Liver (tissue), 9 donors: ENCODE data around the gene TMBIM6. TPM values are rescaled to one million over a fixed set of nuclear protein-coding genes. Genes with fewer than 3 reads are reported as not detected.

Experiments used
- DNase-seq: peaks from one replicate; pipeline ENCODE4 v3.0.0-alpha.2; 2017; ENCODE audit warnings: low spot score
- H3K27ac ChIP-seq, 2 donors: one replicate each; pipeline ENCODE4 v1.7.0; 2013; ENCODE audit warnings: inconsistent platforms in 2 of 2, low read length in 2 of 2, control low read depth in 1 of 2, low read depth in 1 of 2, mild to moderate bottlenecking in 1 of 2
- H3K27me3 ChIP-seq, 4 donors: one replicate each; pipeline versions ENCODE4 v1.6.1 to v1.7.0; 2013; ENCODE audit warnings: low read length in 3 of 4, inconsistent platforms in 1 of 4, mild to moderate bottlenecking in 1 of 4, moderate library complexity in 1 of 4; ENCODE audit not compliant: control insufficient read depth in 4 of 4, insufficient read depth in 4 of 4
- H3K36me3 ChIP-seq, 4 donors: one replicate each; pipeline versions ENCODE4 v1.6.1 to v1.7.0; 2013; ENCODE audit warnings: low read length in 3 of 4, mild to moderate bottlenecking in 3 of 4, low read depth in 1 of 4, moderate library complexity in 1 of 4; ENCODE audit not compliant: control insufficient read depth in 4 of 4, insufficient read depth in 3 of 4
- H3K4me1 ChIP-seq, 4 donors: one replicate each; pipeline versions ENCODE4 v1.6.1 to v1.7.0; 2013; ENCODE audit warnings: low read length in 3 of 4, mild to moderate bottlenecking in 3 of 4, moderate library complexity in 1 of 4; ENCODE audit not compliant: control insufficient read depth in 4 of 4, insufficient read depth in 4 of 4
- H3K4me3 ChIP-seq, 3 donors: one replicate each; pipeline versions ENCODE4 v1.6.1 to v1.7.0; 2013; ENCODE audit warnings: low read length in 3 of 3, control low read depth in 1 of 3, low read depth in 1 of 3, mild to moderate bottlenecking in 1 of 3
- H3K9ac ChIP-seq, 2 donors: one replicate each; pipeline ENCODE4 v1.7.0; 2013; ENCODE audit warnings: low read length in 2 of 2, mild to moderate bottlenecking in 2 of 2, moderate library complexity in 2 of 2, control low read depth in 1 of 2, low read depth in 1 of 2
- H3K9me3 ChIP-seq, 4 donors: one replicate each; pipeline versions ENCODE4 v1.6.1 to v1.7.0; 2013; ENCODE audit warnings: low read length in 3 of 4; ENCODE audit not compliant: control insufficient read depth in 4 of 4
- EGR1 ChIP-seq, 2 donors: IDR thresholded peaks; 2 replicates each; pipeline ENCODE4 v1.6.1; 2016 to 2018; ENCODE audit warnings: antibody characterized with exemption in 2 of 2, low read depth in 2 of 2
- FOXA2 ChIP-seq: IDR thresholded peaks from 2 replicates; pipeline ENCODE4 v1.6.1; 2016; ENCODE audit warnings: antibody characterized with exemption
- GABPA ChIP-seq, 2 donors: IDR thresholded peaks in 1 of 2; conservative IDR thresholded peaks in 1 of 2; 2 replicates each; pipeline ENCODE4 v1.6.1; 2016; ENCODE audit warnings: antibody characterized with exemption in 2 of 2, mild to moderate bottlenecking in 1 of 2, moderate library complexity in 1 of 2
- HNF4A ChIP-seq, 2 donors: conservative IDR thresholded peaks; 2 replicates each; pipeline ENCODE4 v1.6.1; 2016; ENCODE audit warnings: antibody characterized with exemption in 2 of 2, mild to moderate bottlenecking in 2 of 2
- HNF4G ChIP-seq: IDR thresholded peaks from 2 replicates; pipeline ENCODE4 v1.6.1; 2016; ENCODE audit warnings: antibody characterized with exemption
- NR2F2 ChIP-seq: IDR thresholded peaks from 2 replicates; pipeline ENCODE4 v1.6.1; 2016; ENCODE audit warnings: antibody characterized with exemption
- RAD21 ChIP-seq, 2 donors: IDR thresholded peaks; 2 replicates each; pipeline ENCODE4 v1.6.1; 2016; ENCODE audit warnings: antibody characterized with exemption in 2 of 2, mild to moderate bottlenecking in 2 of 2
- RXRA ChIP-seq, 2 donors: IDR thresholded peaks; 2 replicates each; pipeline ENCODE4 v1.6.1; 2017 to 2018; ENCODE audit warnings: antibody characterized with exemption in 2 of 2, mild to moderate bottlenecking in 1 of 2
- SP1 ChIP-seq: IDR thresholded peaks from 2 replicates; pipeline ENCODE4 v1.6.1; 2018; ENCODE audit warnings: antibody characterized with exemption, mild to moderate bottlenecking
- TAF1 ChIP-seq: conservative IDR thresholded peaks from 2 replicates; pipeline ENCODE4 v1.6.1; 2016; ENCODE audit warnings: antibody characterized with exemption, mild to moderate bottlenecking
- YY1 ChIP-seq: IDR thresholded peaks from 2 replicates; pipeline ENCODE4 v1.6.1; 2016; ENCODE audit warnings: antibody characterized with exemption, mild to moderate bottlenecking
- WGBS: extraction: QIAGEN DNeasy Blood & Tissue Kit; methylation state at CpG from one replicate; pipeline ENCODE4 v1.1.7; 2013; 5-methylcytosine and 5-hydroxymethylcytosine counted together
- polyA plus RNA-seq, 2 donors: library from polyadenylated mRNA; stranded (reverse) in 1 of 2; unstranded in 1 of 2; fragments of 200-250 nt in 1 of 2; fragments of >200 nt in 1 of 2; fragmentation: Nextera tagmentation in 1 of 2; extraction: Ambion mirVana in 1 of 2; gene quantifications; one replicate each; pipeline versions ENCODE4 v1.2.1 to v1.2.3, GENCODE V29; 2013 to 2015
- total RNA-seq, 2 donors: library from RNA; depleted of rRNA; stranded (reverse); fragments of >200 nt; gene quantifications; one replicate each; pipeline ENCODE4 v1.2.3, GENCODE V29; 2014
- TF ChIP-seq, protein P1 (sequence below): IDR thresholded peaks from 2 replicates; pipeline ENCODE4 v1.6.1; 2016; ENCODE audit warnings: antibody characterized with exemption
- TF ChIP-seq, protein P2 (sequence below): IDR thresholded peaks from 2 replicates; pipeline ENCODE4 v1.6.1; 2016; ENCODE audit warnings: antibody characterized with exemption
- TF ChIP-seq, protein P3 (sequence below): IDR thresholded peaks from 2 replicates; pipeline ENCODE4 v1.6.1; 2016; ENCODE audit warnings: antibody characterized with exemption
- TF ChIP-seq, protein P4 (sequence below): fragments of 150-350 bp; IDR thresholded peaks from 2 replicates; pipeline ENCODE4 v1.5.1; 2017; ENCODE audit warnings: improper control_type of control experiment, low read depth, low read length; ENCODE audit not compliant: missing input control
- TF ChIP-seq, protein P5 (sequence below): IDR thresholded peaks from 2 replicates; pipeline ENCODE4 v1.6.1; 2016; ENCODE audit warnings: antibody characterized with exemption, mild to moderate bottlenecking
- donor health status: healthy.
- donor health status: healthy.
- donor health status: healthy.
- donor health status: healthy.
- donor health status: healthy.

TMBIM6 gene
- total and polyA plus RNA-seq, 4 donors: 464 to 1,207 (median 713) TPM

DNA sequence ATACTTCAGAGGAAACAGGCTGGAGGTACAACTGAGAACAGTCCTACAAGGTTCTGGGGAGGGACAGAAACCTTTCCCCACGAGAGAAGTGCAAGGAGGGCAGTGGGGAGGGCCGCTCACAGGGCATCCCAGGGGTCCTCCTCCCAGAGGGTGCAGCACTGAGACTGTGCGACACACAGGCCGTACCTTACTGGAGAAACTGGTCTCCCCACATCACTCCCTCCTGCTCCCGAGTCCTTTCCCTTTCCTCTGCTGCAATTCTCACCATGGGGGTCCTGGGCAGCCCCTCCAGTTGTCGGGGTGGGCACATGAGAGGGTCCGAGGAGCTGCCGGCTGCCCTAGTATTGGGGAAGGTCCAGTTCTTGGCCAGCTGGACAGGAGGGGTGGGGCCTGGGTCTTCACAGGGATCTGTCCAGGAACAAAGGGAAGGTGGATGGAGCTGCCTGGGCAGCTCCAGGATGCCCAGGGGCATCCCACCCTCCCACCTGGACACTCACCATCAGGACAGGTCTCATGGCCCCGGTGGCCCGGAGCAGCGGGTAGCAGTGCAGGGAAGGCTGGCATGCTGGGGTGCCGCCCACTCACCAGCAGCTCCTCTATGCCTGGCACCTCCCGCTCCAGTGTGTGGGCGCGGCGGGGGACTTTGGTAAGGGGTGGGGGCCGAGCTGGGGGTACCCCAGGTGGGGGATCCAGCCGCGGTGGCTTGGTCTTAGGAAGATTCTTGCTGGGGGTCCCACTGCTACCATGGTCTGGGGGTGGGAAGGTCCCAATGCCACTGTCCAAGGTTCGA, 51.0 kb downstream of the TMBIM6 start (continued):
- TF ChIP-seq, protein P1, sequence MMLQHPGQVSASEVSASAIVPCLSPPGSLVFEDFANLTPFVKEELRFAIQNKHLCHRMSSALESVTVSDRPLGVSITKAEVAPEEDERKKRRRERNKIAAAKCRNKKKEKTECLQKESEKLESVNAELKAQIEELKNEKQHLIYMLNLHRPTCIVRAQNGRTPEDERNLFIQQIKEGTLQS: no peak
- TF ChIP-seq, protein P2, sequence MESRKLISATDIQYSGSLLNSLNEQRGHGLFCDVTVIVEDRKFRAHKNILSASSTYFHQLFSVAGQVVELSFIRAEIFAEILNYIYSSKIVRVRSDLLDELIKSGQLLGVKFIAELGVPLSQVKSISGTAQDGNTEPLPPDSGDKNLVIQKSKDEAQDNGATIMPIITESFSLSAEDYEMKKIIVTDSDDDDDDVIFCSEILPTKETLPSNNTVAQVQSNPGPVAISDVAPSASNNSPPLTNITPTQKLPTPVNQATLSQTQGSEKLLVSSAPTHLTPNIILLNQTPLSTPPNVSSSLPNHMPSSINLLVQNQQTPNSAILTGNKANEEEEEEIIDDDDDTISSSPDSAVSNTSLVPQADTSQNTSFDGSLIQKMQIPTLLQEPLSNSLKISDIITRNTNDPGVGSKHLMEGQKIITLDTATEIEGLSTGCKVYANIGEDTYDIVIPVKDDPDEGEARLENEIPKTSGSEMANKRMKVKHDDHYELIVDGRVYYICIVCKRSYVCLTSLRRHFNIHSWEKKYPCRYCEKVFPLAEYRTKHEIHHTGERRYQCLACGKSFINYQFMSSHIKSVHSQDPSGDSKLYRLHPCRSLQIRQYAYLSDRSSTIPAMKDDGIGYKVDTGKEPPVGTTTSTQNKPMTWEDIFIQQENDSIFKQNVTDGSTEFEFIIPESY: no peak
- no peak for TF ChIP-seq RXRA (IDR thresholded peaks at IDR 0.05)

DNA sequence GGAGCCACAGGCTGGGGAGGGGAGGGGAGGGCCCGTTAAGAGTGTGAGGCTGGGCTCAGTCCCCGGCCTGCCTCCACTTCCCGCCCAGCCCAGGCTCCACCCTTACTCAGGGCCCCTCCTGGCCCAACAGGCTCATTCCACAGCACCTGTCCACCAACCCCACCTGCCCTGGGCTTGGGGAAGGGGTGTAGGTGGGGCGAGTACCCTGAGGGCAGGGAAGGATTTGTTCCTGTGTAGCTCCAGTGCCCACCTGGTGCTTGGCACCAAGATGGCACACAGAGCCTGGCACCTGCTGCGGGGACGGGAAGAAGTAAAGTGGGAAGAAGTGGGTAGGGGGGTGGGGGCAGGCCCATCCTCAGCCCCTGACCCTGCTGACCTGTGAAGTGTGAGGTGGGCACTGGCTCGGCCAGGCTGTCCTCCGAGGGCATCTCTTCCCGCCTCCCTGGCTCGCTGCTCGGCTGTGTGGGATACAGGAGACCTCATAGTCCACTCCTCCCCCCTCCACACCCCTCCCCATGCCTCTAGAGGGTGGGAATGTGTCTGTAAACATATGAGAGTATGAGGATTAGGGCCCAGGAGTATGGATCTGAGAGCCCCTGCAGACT, 51.7 kb downstream of the TMBIM6 start:
- WGBS: 93% methylated on average over 11 of the region's 11 CpGs

More for the DNA sequence above, 51.7 kb downstream of the TMBIM6 start:
- no peak overlapping the region for H3K27ac ChIP-seq
- no peaks in the 10 kb centered on the region for H3K27me3 ChIP-seq
- H3K9ac ChIP-seq: no peak overlapping the region
- no peak overlapping the region for H3K4me3 ChIP-seq
- H3K36me3 ChIP-seq: peaks cover 0 to 24% (median 4%) of the 10 kb centered on the region in 4 donors
- TF ChIP-seq RXRA (IDR thresholded peaks at IDR 0.05): no peak
- no peak for TF ChIP-seq RAD21 (IDR thresholded peaks at IDR 0.05)
- TF ChIP-seq, protein P3, sequence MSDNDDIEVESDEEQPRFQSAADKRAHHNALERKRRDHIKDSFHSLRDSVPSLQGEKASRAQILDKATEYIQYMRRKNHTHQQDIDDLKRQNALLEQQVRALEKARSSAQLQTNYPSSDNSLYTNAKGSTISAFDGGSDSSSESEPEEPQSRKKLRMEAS: no peak
- TF ChIP-seq FOXA2: no peak
- TF ChIP-seq, protein P4, sequence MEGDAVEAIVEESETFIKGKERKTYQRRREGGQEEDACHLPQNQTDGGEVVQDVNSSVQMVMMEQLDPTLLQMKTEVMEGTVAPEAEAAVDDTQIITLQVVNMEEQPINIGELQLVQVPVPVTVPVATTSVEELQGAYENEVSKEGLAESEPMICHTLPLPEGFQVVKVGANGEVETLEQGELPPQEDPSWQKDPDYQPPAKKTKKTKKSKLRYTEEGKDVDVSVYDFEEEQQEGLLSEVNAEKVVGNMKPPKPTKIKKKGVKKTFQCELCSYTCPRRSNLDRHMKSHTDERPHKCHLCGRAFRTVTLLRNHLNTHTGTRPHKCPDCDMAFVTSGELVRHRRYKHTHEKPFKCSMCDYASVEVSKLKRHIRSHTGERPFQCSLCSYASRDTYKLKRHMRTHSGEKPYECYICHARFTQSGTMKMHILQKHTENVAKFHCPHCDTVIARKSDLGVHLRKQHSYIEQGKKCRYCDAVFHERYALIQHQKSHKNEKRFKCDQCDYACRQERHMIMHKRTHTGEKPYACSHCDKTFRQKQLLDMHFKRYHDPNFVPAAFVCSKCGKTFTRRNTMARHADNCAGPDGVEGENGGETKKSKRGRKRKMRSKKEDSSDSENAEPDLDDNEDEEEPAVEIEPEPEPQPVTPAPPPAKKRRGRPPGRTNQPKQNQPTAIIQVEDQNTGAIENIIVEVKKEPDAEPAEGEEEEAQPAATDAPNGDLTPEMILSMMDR: no peak
- TF ChIP-seq NR2F2: no peak
- TF ChIP-seq TAF1: no peak
- no peak for TF ChIP-seq EGR1 (IDR thresholded peaks at IDR 0.05; ENCODE audit: low read depth in 2 of 2)
- TF ChIP-seq GABPA (IDR thresholded peaks at IDR 0.05 in 1 of 2, conservative IDR thresholded peaks at IDR 0.05 in 1 of 2): no peak
- TF ChIP-seq HNF4G: no peak
- TF ChIP-seq, protein P5, sequence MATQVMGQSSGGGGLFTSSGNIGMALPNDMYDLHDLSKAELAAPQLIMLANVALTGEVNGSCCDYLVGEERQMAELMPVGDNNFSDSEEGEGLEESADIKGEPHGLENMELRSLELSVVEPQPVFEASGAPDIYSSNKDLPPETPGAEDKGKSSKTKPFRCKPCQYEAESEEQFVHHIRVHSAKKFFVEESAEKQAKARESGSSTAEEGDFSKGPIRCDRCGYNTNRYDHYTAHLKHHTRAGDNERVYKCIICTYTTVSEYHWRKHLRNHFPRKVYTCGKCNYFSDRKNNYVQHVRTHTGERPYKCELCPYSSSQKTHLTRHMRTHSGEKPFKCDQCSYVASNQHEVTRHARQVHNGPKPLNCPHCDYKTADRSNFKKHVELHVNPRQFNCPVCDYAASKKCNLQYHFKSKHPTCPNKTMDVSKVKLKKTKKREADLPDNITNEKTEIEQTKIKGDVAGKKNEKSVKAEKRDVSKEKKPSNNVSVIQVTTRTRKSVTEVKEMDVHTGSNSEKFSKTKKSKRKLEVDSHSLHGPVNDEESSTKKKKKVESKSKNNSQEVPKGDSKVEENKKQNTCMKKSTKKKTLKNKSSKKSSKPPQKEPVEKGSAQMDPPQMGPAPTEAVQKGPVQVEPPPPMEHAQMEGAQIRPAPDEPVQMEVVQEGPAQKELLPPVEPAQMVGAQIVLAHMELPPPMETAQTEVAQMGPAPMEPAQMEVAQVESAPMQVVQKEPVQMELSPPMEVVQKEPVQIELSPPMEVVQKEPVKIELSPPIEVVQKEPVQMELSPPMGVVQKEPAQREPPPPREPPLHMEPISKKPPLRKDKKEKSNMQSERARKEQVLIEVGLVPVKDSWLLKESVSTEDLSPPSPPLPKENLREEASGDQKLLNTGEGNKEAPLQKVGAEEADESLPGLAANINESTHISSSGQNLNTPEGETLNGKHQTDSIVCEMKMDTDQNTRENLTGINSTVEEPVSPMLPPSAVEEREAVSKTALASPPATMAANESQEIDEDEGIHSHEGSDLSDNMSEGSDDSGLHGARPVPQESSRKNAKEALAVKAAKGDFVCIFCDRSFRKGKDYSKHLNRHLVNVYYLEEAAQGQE: no peak
- TF ChIP-seq, protein P2: no peak
- TF ChIP-seq SP1: no peak
- TF ChIP-seq YY1: no peak
- TF ChIP-seq HNF4A (conservative IDR thresholded peaks at IDR 0.05): no peak
- H3K4me1 ChIP-seq: no peaks in the 10 kb centered on the region
- no peak for DNase-seq
- no peaks in the 10 kb centered on the region for H3K9me3 ChIP-seq
